CD4-positive, alpha-beta T cell treated with Interleukin-17A for 1 hour (primary cell): ENCODE data around the gene RSPH10B.
"Not testable (repeated sequence)": the region's sequence is repeated elsewhere in the genome, so short reads cannot be mapped to it uniquely, and the experiment has no call there.

Source experiments
- DNase-seq: peaks from one replicate; pipeline ENCODE4 v3.0.0-alpha.2; 2020

Gene RSPH10B

GRCh38 chr7:5926263-5926870 lies 44.1 kb downstream of the RSPH10B start:
- DNase-seq = not testable (repeated sequence)

- not testable (repeated sequence) for DNase-seq
Observed at GRCh38 chr7:5924630-5925029, 45.9 kb downstream of the RSPH10B start.

DNA sequence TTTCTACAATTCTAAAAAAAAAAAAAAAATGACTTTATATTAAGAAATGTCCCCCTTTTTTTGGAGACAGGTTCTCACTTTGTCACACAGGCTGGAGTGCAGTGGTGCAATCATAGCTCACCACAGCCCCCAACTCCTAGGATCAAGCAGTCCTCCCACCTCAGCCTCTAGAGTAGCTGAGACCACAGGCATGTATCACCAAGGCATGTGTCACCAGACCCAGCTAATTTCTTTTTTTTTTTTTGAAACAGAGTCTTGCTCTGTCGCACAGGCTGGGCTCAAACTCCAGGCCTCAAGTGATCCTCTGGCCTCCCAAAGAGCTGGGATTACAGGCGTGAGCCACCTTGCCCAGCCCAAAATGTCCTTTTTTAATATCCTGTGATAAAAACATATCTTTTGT lies 46.3 kb downstream of the RSPH10B start:
- not testable (repeated sequence) for DNase-seq

GRCh38 chr7:5916529-5916928 lies 54.0 kb downstream of the RSPH10B start:
- DNase-seq = not testable (repeated sequence)

- not testable (repeated sequence) for DNase-seq
Observed at GRCh38 chr7:5908835-5909234, 61.7 kb downstream of the RSPH10B start.

DNA sequence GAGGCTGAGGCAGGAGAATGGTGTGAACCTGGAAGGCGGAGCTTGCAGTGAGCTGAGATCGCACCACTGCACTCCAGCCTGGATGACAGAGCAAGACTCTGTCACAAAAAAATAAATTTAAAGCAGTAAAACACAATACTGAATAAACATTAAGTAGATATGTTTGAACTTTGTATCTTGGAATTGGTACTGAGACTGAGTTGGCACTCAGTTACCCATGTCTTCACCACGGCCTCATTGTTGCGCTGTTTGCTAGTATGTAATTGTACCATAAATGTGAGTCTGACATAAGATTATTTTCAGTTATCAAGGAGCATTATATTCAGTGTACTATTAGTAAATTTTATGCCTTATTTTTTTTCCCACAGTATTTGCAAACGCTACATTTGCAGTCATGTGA lies 65.8 kb downstream of the RSPH10B start:
- not testable (repeated sequence) for DNase-seq

GRCh38 chr7:5903002-5903401 lies 67.5 kb downstream of the RSPH10B start:
- not testable (repeated sequence) for DNase-seq

DNA sequence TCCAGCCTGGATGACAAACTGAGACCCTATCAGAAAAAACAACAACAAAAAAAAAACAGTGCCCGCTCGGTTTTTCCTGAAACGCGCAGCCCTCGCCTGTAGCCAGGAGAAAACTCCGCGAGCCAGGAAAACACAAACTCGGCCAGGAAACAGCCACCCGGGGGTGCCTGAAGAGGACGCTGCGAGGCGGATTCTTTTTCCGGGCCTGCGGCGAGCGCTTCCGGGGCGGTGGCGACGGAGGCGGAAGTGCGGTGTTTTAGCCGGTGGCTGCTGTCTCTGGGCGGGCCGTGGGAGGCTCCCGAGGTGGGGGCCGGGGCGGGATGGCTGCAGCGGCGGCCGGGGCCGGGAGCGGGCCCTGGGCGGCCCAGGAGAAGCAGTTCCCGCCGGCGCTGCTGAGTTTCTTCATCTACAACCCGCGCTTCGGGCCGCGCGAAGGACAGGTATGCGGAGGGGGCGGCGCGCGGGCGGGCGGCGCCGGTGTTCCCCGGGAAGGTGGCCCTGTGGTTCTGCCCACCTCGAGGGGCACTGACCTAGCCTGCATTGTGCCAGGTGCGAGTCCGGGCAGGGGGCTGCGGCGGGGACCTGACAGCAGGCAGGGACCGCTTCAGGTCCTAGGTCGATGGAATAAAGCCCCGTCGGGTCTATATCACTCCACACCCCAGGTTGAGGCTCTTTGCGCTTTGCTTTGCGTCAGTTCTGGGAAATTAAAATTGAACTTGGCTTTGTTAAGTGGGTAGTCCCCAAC lies 71.8 kb downstream of the RSPH10B start, which contains the start of gene CCZ1:
Gene CCZ1 (plus strand): TSS at position 254 of the 745 bp plus-strand sequence. CDS start 67 bp downstream, at position 321.
- peak; percentile 78 for DNase-seq

GRCh38 chr7:5897369-5897919 lies 73.0 kb downstream of the RSPH10B start:
- not testable (repeated sequence) for DNase-seq

DNA sequence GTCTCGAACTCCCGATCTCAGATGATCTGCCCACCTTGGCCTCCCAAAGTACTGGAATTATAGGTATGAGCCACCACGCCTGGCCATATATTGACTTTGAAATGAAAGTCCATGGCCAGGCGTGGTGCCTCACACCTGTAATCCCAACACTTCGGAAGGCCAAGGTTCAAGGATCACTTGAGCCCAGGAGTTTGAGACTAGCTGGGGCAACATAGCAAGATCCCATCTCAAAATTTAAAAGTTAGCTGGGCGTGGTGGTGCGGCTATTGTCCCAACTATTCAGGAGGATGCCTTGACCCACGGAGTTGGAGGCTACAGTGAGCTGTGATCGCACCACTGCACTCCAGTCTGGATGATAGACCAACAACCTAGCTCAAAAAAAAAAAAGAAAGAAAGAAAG lies 78.0 kb downstream of the RSPH10B start:
- DNase-seq = no peak

DNA sequence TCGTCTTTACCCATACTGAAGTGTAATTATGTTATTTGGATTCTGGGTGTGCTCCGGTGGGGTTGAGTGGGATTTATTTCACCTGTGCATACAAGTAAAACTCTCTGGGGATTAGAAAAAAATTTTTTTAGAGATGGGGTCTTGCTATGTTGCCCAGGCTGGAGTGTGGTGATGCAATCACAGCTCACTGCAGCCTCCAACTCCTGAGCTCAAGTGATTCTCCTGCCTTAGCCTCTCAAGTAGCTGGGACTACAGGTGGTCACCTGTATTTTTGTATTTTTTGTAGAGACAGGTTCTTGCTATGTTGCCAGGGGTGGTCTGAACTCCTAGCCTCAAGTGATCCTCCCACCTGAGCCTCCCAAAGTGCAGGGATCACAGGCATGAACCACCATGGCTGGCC lies 80.2 kb downstream of the RSPH10B start:
- not testable (repeated sequence) for DNase-seq

GRCh38 chr7:5888021-5888420 lies 82.5 kb downstream of the RSPH10B start:
- not testable (repeated sequence) for DNase-seq

DNA sequence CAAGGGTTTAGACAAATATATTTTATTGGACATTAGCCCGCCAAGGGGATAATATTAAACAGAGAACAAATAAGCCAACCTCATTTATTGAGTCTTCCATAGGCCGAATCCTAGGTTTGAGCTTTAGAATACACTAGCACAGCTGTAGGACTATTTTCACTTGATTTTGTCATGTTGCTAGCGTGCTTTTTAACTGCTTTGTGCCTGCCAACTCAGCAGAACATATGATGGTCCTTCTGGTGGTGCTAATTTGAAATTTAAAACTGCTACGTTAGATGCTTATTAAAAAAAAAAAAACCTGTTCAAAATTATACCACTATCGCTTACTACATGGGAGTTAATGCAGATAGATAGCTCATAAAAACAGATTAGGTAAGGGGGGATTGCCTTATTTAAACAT lies 86.1 kb downstream of the RSPH10B start:
- DNase-seq = not testable (repeated sequence)

DNA sequence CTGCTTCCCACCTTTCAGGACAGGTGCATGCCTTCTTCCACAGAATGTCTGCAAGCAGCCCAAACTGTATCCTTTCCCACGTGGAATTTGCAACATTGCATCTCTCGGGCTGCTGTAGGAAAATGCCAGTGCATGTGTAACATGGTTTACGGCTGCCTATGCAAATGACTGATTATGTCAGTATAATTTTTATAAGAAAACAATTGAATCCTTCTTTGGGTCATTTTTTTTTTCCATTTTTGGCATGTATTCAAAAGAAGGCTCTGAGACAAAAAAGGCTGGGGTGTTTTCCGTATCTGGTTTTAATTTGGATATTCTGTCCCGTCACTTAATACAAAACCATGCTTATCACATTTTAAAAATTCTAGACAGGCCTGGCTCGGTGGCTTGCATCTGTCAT lies 90.4 kb downstream of the RSPH10B start:
- not testable (repeated sequence) for DNase-seq

DNA sequence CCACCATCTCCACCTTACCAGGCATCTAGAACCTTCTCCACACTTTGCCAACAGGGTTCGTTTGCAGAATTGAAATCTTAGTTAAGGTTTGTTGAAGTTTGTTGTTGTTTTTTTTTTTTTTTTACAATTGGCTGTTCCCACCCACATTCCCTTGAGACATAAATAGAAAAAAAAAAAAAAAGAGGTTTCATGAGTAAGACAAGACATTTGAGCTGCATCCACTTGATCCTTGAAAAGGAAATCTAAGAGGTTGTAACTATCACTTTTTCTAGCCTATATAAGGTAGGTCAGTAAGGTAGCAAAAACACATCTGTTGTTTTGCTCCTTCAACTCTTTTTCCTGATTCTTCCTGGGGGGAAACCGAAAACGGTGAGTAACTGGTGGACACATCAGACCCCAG lies 90.9 kb downstream of the RSPH10B start:
- not testable (repeated sequence) for DNase-seq
